SK-N-SH (cell line): ENCODE results near the gene NADK. TPM values are rescaled to one million over a fixed set of nuclear protein-coding genes. Genes with fewer than 3 reads are reported as not detected.

Experiments
- CTCF ChIA-PET: fragments of 300-600, 350-600 bp; formaldehyde crosslinking; extraction: SDS; loops from one replicate; lab custom pipeline; 2021; lab: Yijun Ruan, JAX
- POLR2A ChIA-PET: fragments of 350-600 bp; sonication (Branson Sonifier 250); formaldehyde crosslinking; extraction: SDS; loops from one replicate; lab custom pipeline; 2020; ENCODE audit warnings: antibody characterized with exemption, inconsistent platforms; lab: Yijun Ruan, JAX
- DNase-seq: peaks from one replicate; pipeline ENCODE4 v3.0.0; 2012
- H2AFZ ChIP-seq: fragments of 200-600 bp; sonication (generic); 2 replicates; pipeline ENCODE4 v1.8.1; 2016; ENCODE audit warnings: antibody characterized with exemption, mild to moderate bottlenecking, low read depth
- H3F3A ChIP-seq: fragments of 200-600 bp; sonication (generic); replicated peaks from 2 replicates; pipeline ENCODE3; 2016; ENCODE audit warnings: antibody characterized with exemption, mild to moderate bottlenecking; ENCODE audit not compliant: insufficient read depth
- H3K27ac ChIP-seq, 2 experiments: fragments of 200-500 bp in 1 of 2; fragments of 200-600 bp in 1 of 2; sonication (Bioruptor generic) in 1 of 2; sonication (generic), shearing (Covaris generic) in 1 of 2; 2 replicates each; pipeline versions ENCODE4 v1.5.1 to v1.6.1; 2014 to 2016; ENCODE audit warnings: low read depth in 2 of 2, inconsistent platforms in 1 of 2, low read length in 1 of 2, mild to moderate bottlenecking in 1 of 2, mixed read lengths in 1 of 2
- H3K27me3 ChIP-seq: fragments of 200-600 bp; sonication (generic), shearing (Covaris generic); 2 replicates; pipeline ENCODE4 v1.6.1; 2016; ENCODE audit warnings: mixed run types; ENCODE audit not compliant: insufficient read depth
- H3K36me3 ChIP-seq, 2 experiments: fragments of 200-500 bp in 1 of 2; fragments of 200-600 bp in 1 of 2; sonication (Bioruptor generic) in 1 of 2; sonication (generic) in 1 of 2; replicated peaks in 1 of 2; 2 replicates each; pipeline versions ENCODE3 to v1.5.1; 2014 to 2016; ENCODE audit warnings: low read length in 1 of 2, mild to moderate bottlenecking in 1 of 2; ENCODE audit not compliant: insufficient read depth in 2 of 2, control insufficient read depth in 1 of 2
- H3K4me1 ChIP-seq, 2 experiments: fragments of 200-500 bp in 1 of 2; fragments of 200-600 bp in 1 of 2; sonication (Bioruptor generic) in 1 of 2; sonication (generic), shearing (Covaris generic) in 1 of 2; 2 replicates each; pipeline versions ENCODE4 v1.5.1 to v1.6.1; 2014 to 2016; ENCODE audit warnings: low read depth in 1 of 2, low read length in 1 of 2, mixed run types in 1 of 2; ENCODE audit not compliant: insufficient read depth in 2 of 2, control insufficient read depth in 1 of 2
- H3K4me2 ChIP-seq: fragments of 200-600 bp; sonication (generic), shearing (Covaris generic); 2 replicates; pipeline ENCODE4 v1.6.1; 2017; ENCODE audit warnings: mixed run types
- H3K4me3 ChIP-seq, 2 experiments: fragments of 200-500 bp in 1 of 2; fragments of 200-600 bp in 1 of 2; sonication (Bioruptor generic) in 1 of 2; sonication (generic), shearing (Covaris generic) in 1 of 2; 2 replicates each; pipeline versions ENCODE4 v1.5.1 to v1.8.1; 2014 to 2016; ENCODE audit warnings: low read depth in 2 of 2, inconsistent platforms in 1 of 2, low read length in 1 of 2, mild to moderate bottlenecking in 1 of 2, mixed read lengths in 1 of 2, moderate library complexity in 1 of 2
- H3K79me2 ChIP-seq: fragments of 200-600 bp; sonication (generic); 2 replicates; pipeline ENCODE4 v1.8.1; 2017; ENCODE audit warnings: mild to moderate bottlenecking; ENCODE audit not compliant: insufficient read depth
- H3K9ac ChIP-seq: fragments of 200-600 bp; sonication (generic); 2 replicates; pipeline ENCODE4 v1.6.1; 2017; ENCODE audit warnings: mixed run types
- H3K9me2 ChIP-seq: fragments of 200-600 bp; sonication (generic); 2 replicates; pipeline ENCODE4 v1.6.1; 2017; ENCODE audit warnings: mixed run types
- H3K9me3 ChIP-seq: fragments of 200-600 bp; sonication (generic); 2 replicates; pipeline ENCODE4 v1.6.1; 2017; ENCODE audit warnings: mixed run types, mild to moderate bottlenecking, moderate library complexity
- H4K20me1 ChIP-seq: fragments of 200-600 bp; sonication (generic); 2 replicates; pipeline ENCODE4 v1.6.1; 2017; ENCODE audit warnings: mild to moderate bottlenecking, mixed run types; ENCODE audit not compliant: insufficient read depth
- CTCF ChIP-seq: fragments of 200-600 bp; sonication (generic); IDR thresholded peaks from 2 replicates; pipeline ENCODE4 v1.6.1; 2017; ENCODE audit warnings: antibody characterized with exemption, mild to moderate bottlenecking, moderate library complexity
- EP300 ChIP-seq, 2 experiments: IDR thresholded peaks; 2 replicates each; pipeline versions ENCODE4 v1.4.0 to v1.6.1; 2012; ENCODE audit warnings: borderline replicate concordance in 1 of 2, low read depth in 1 of 2, low read length in 1 of 2
- EZH2phosphoT487 ChIP-seq: fragments of 200-600 bp; sonication (generic); IDR thresholded peaks from 2 replicates; pipeline ENCODE4 v1.6.1; 2017; ENCODE audit warnings: low read depth, mixed run types, mild to moderate bottlenecking, antibody characterized with exemption, moderate library complexity, borderline replicate concordance
- FOSL2 ChIP-seq: IDR thresholded peaks from 2 replicates; pipeline ENCODE4 v1.4.0; 2012; ENCODE audit warnings: low read depth, mild to moderate bottlenecking, moderate library complexity, borderline replicate concordance
- MEF2A ChIP-seq: IDR thresholded peaks from 2 replicates; pipeline ENCODE4 v1.4.0; 2012; ENCODE audit warnings: low read depth, borderline replicate concordance
- MXI1 ChIP-seq: IDR thresholded peaks from 2 replicates; pipeline ENCODE4 v1.6.1; 2012; ENCODE audit warnings: mild to moderate bottlenecking, low read depth, low read length, improper control_type of control experiment
- NFIC ChIP-seq: IDR thresholded peaks from 2 replicates; pipeline ENCODE4 v1.4.0; 2012; ENCODE audit warnings: borderline replicate concordance
- NRF1 ChIP-seq: IDR thresholded peaks from 2 replicates; pipeline ENCODE4 v1.6.1; 2012; ENCODE audit warnings: low read depth, mild to moderate bottlenecking, low read length
- PBX3 ChIP-seq: IDR thresholded peaks from 2 replicates; pipeline ENCODE4; 2012
- RFX5 ChIP-seq: IDR thresholded peaks from 2 replicates; pipeline ENCODE4 v1.6.1; 2012; ENCODE audit warnings: mild to moderate bottlenecking, improper control_type of control experiment, low read length
- RXRA ChIP-seq: IDR thresholded peaks from 2 replicates; pipeline ENCODE4 v1.4.0; 2012; ENCODE audit warnings: low read depth, mild to moderate bottlenecking, borderline replicate concordance
- YY1 ChIP-seq: IDR thresholded peaks from 2 replicates; pipeline ENCODE4 v1.4.0; 2012; ENCODE audit warnings: low read depth, mild to moderate bottlenecking
- WGBS: methylation state at CpG from one replicate; pipeline ENCODE4 v1.1.6; 2017; ENCODE audit warnings: low lambda C conversion rate; 5-methylcytosine and 5-hydroxymethylcytosine counted together
- polyA plus RNA-seq, 3 experiments: library from polyadenylated mRNA; depleted of rRNA; stranded (reverse); fragments of >200 nt; gene quantifications; 2 replicates each; pipeline ENCODE4 v1.2.3, GENCODE V29; 2012

NADK gene
- polyA plus RNA-seq, 1 of the 3 experiments (the other 2 are of a cell fraction) = 70.4 TPM

- Histone ChIP-seq H3K36me3 (peaks cover 38 to 64% of the 10 kb centered on the region in 2 experiments), H3K9me2 (no peaks in the 10 kb centered on the region), H3F3A (peaks cover 18% of the 10 kb centered on the region), H3K27me3 (no peaks in the 10 kb centered on the region), H2AFZ (no peak overlapping the region), H3K9ac (no peak overlapping the region), H3K4me2 (no peak overlapping the region), H3K4me1 (no peaks in the 10 kb centered on the region; a peak in 1 of 4 replicates), H3K4me3 (no peak overlapping the region), H3K27ac (no peak overlapping the region), H3K9me3 (no peaks in the 10 kb centered on the region), H4K20me1 (peaks cover 74% of the 10 kb centered on the region), H3K79me2 (peaks cover 94% of the 10 kb centered on the region)
- no peak for DNase-seq
- TF ChIP-seq EP300 (IDR thresholded peaks at IDR 0.05; ENCODE audit: borderline replicate concordance in 1 of 2, low read depth in 1 of 2, low read length in 1 of 2) (no peak), NFIC (no peak), FOSL2 (no peak), RFX5 (no peak), MEF2A (no peak), PBX3 (no peak), MXI1 (no peak), YY1 (no peak), NRF1 (no peak)
- WGBS = 97% methylated on average over 7 of the region's 10 CpGs
- CTCF ChIA-PET = interaction anchor here (0.6 to 1.3 kb wide), 4 partner anchors 10 to 114 kb away, joined by 3 to 4 read pairs (median 3); no protein-coding TSS in a partner anchor
- POLR2A ChIA-PET = no interaction called here
Measured at GRCh38 chr1:1794999-1795398, 16.7 kb upstream of the NADK start.

GRCh38 chr1:1793481-1794244 is 15.4 kb upstream of the NADK start:
- Histone ChIP-seq H3K9me3 (no peaks in the 10 kb centered on the region), H3K79me2 (peaks cover 89% of the 10 kb centered on the region), H3K36me3 (peaks cover 40 to 67% of the 10 kb centered on the region in 2 experiments), H3K4me3 (no peak overlapping the region), H2AFZ (no peak overlapping the region), H3K4me1 (no peaks in the 10 kb centered on the region; a peak in 1 of 4 replicates), H3F3A (peaks cover 23% of the 10 kb centered on the region), H3K4me2 (no peak overlapping the region), H3K27ac (no peak overlapping the region), H4K20me1 (peaks cover 70% of the 10 kb centered on the region; the same call in 1 of the 2 replicates), H3K9me2 (no peaks in the 10 kb centered on the region), H3K9ac (no peak overlapping the region), H3K27me3 (no peaks in the 10 kb centered on the region)
- ChIA-PET POLR2A (no interaction called here), CTCF (interaction anchor here (1.4 to 3.6 kb wide), 2 partner anchors 8 to 112 kb away, joined by 3 to 12 read pairs; no protein-coding TSS in a partner anchor)
- no peak for TF ChIP-seq CTCF
- TF ChIP-seq EZH2phosphoT487 = no peak
- no peak for TF ChIP-seq RXRA
- TF ChIP-seq FOSL2 = no peak
- no peak for TF ChIP-seq MEF2A
- TF ChIP-seq RFX5 = no peak
- TF ChIP-seq YY1 = no peak
- DNase-seq = no peak
- WGBS = 98% methylated on average over 15 of the region's 17 CpGs
